Left hindlimb (tissue), 1 donor: ENCODE data around the gene IFI27L2.

Experiments used
- DNase-seq: peaks from one replicate; pipeline ENCODE4 v3.0.0-alpha.2; 2018

IFI27L2 gene

GRCh38 chr14:94098326-94098992 lies 30.9 kb downstream of the IFI27L2 start:
- DNase-seq: no peak

- DNase-seq: no peak
These were observed 32.3 kb downstream of the IFI27L2 start for GRCh38 chr14:94097091-94097490.

- DNase-seq: no peak
These were observed 36.0 kb downstream of the IFI27L2 start for GRCh38 chr14:94093418-94093817.

- DNase-seq: no peak
These were observed 39.9 kb downstream of the IFI27L2 start for GRCh38 chr14:94089479-94089878.

GRCh38 chr14:94088516-94088915 lies 40.9 kb downstream of the IFI27L2 start:
- DNase-seq: no peak

- DNase-seq: no peak
These were observed 41.5 kb downstream of the IFI27L2 start for GRCh38 chr14:94087891-94088290.

GRCh38 chr14:94081386-94081820 lies 48.0 kb downstream of the IFI27L2 start:
- DNase-seq: peak; percentile 31

GRCh38 chr14:94080621-94081385 lies 48.6 kb downstream of the IFI27L2 start, which contains the start of the genes DDX24 and IFI27L1:
DDX24 (minus strand) TSS chr14:94081202; CDS start chr14:94079742, 1,460 bp downstream.
IFI27L1 (plus strand) TSS chr14:94081310; CDS start chr14:94096938, 15,628 bp downstream.
- peak; percentile 97 for DNase-seq

GRCh38 chr14:94079891-94080620 lies 49.3 kb downstream of the IFI27L2 start:
- no peak for DNase-seq

- DNase-seq: no peak
These were observed 51.6 kb downstream of the IFI27L2 start for GRCh38 chr14:94077823-94078222.
